Measurements from ENCODE around the gene CDYL2. TPM values are rescaled to one million over a fixed set of nuclear protein-coding genes. Genes with fewer than 3 reads are reported as not detected.

CDYL2 gene
- polyA plus RNA-seq, 1 of the 3 experiments (the other 2 are of a cell fraction), result 0.03 TPM

GRCh38 chr16:80556481-80556880 is 247.9 kb downstream of the CDYL2 start (continued):
- TF ChIP-seq GATA2 (CRISPR knock-in tag; IDR thresholded peaks at IDR 0.05), result no peak

DNA sequence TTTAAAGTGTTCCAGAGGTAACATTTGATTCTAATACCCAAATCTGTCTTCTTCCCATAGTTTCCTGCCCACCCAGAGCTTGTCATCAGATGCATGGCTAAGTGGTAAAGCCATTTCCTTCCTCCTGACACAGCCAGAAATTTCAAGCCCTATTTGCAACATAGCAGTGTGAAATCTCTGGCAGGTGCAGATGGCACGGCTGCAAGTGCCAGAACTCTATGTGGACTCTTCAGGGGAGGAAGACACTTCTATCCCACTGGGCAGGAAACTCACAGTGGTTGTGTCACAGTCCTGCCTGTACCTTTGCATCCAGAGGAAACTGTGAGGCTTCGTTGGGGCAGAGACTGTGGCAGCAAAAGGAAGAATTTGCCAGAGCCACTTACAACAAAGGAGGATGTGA is 250.4 kb downstream of the CDYL2 start:
- H3K27me3 ChIP-seq (ENCODE audit: insufficient read depth), result no peaks in the 10 kb centered on the region
- no peak overlapping the region for H2AFZ ChIP-seq (ENCODE audit: low read depth)
- no peaks in the 10 kb centered on the region for H3K36me3 ChIP-seq (replicated peaks in 1 of 2; ENCODE audit: control insufficient read depth in 1 of 2, insufficient read depth in 2 of 2, low read length in 1 of 2)
- H3K4me3 ChIP-seq (ENCODE audit: low read depth in 2 of 2, low read length in 1 of 2), result no peak overlapping the region
- no peak for DNase-seq
- H3K79me2 ChIP-seq (ENCODE audit: insufficient read depth), result no peaks in the 10 kb centered on the region
- no peak overlapping the region for H3K4me2 ChIP-seq
- H3F3A ChIP-seq (replicated peaks; ENCODE audit: insufficient read depth), result no peaks in the 10 kb centered on the region
- no peaks in the 10 kb centered on the region for H4K20me1 ChIP-seq (ENCODE audit: insufficient read depth)
- 0% methylated on average over 2 of the region's 2 CpGs for WGBS (ENCODE audit: low lambda C conversion rate)
- no peak overlapping the region for H3K9ac ChIP-seq
- no peak for TF ChIP-seq ELF1 (IDR thresholded peaks at IDR 0.05)
- no peak for TF ChIP-seq JUND (IDR thresholded peaks at IDR 0.05)
- TF ChIP-seq MEF2A (IDR thresholded peaks at IDR 0.05; ENCODE audit: borderline replicate concordance, low read depth), result no peak
- TF ChIP-seq NFIC (IDR thresholded peaks at IDR 0.05; ENCODE audit: borderline replicate concordance), result no peak
- POLR2A ChIA-PET, result no interaction called here
- H3K27ac ChIP-seq (ENCODE audit: low read depth in 2 of 2, low read length in 1 of 2), result no peak overlapping the region
- no peaks in the 10 kb centered on the region for H3K9me2 ChIP-seq
- no peaks in the 10 kb centered on the region for H3K4me1 ChIP-seq (ENCODE audit: control insufficient read depth in 1 of 2, insufficient read depth in 2 of 2, low read depth in 1 of 2, low read length in 1 of 2)
- no peaks in the 10 kb centered on the region for H3K9me3 ChIP-seq
- CTCF ChIA-PET, result no interaction called here

GRCh38 chr16:80552277-80552676 is 252.1 kb downstream of the CDYL2 start:
- Histone ChIP-seq H3K27me3 (ENCODE audit: insufficient read depth) (no peaks in the 10 kb centered on the region), H3K9ac (no peak overlapping the region), H4K20me1 (ENCODE audit: insufficient read depth) (no peaks in the 10 kb centered on the region), H3K79me2 (ENCODE audit: insufficient read depth) (no peaks in the 10 kb centered on the region), H3K4me3 (ENCODE audit: low read depth in 2 of 2, low read length in 1 of 2) (no peak overlapping the region), H3F3A (replicated peaks; ENCODE audit: insufficient read depth) (no peaks in the 10 kb centered on the region), H3K4me1 (ENCODE audit: control insufficient read depth in 1 of 2, insufficient read depth in 2 of 2, low read depth in 1 of 2, low read length in 1 of 2) (no peaks in the 10 kb centered on the region), H3K9me2 (no peaks in the 10 kb centered on the region), H3K36me3 (replicated peaks in 1 of 2; ENCODE audit: control insufficient read depth in 1 of 2, insufficient read depth in 2 of 2, low read length in 1 of 2) (no peaks in the 10 kb centered on the region), H3K9me3 (no peaks in the 10 kb centered on the region), H3K27ac (ENCODE audit: low read depth in 2 of 2, low read length in 1 of 2) (no peak overlapping the region), H3K4me2 (no peak overlapping the region), H2AFZ (ENCODE audit: low read depth) (no peak overlapping the region)
- POLR2A ChIA-PET, result no interaction called here
- TF ChIP-seq FOXJ3 (CRISPR knock-in tag; IDR thresholded peaks at IDR 0.05) (no peak), USF2 (IDR thresholded peaks at IDR 0.05; ENCODE audit: borderline replicate concordance, low read depth, low read length) (no peak), NFIC (IDR thresholded peaks at IDR 0.05; ENCODE audit: borderline replicate concordance) (no peak), POLR2AphosphoS5 (IDR thresholded peaks at IDR 0.05; ENCODE audit: low read depth, low read length) (no peak), EP300 (IDR thresholded peaks at IDR 0.05; ENCODE audit: borderline replicate concordance in 1 of 2, low read depth in 1 of 2, low read length in 1 of 2) (no peak), EZH2phosphoT487 (IDR thresholded peaks at IDR 0.05; ENCODE audit: borderline replicate concordance, low read depth) (no peak), GATA2 (CRISPR knock-in tag; IDR thresholded peaks at IDR 0.05) (no peak)
- TF ChIP-seq, protein P1, sequence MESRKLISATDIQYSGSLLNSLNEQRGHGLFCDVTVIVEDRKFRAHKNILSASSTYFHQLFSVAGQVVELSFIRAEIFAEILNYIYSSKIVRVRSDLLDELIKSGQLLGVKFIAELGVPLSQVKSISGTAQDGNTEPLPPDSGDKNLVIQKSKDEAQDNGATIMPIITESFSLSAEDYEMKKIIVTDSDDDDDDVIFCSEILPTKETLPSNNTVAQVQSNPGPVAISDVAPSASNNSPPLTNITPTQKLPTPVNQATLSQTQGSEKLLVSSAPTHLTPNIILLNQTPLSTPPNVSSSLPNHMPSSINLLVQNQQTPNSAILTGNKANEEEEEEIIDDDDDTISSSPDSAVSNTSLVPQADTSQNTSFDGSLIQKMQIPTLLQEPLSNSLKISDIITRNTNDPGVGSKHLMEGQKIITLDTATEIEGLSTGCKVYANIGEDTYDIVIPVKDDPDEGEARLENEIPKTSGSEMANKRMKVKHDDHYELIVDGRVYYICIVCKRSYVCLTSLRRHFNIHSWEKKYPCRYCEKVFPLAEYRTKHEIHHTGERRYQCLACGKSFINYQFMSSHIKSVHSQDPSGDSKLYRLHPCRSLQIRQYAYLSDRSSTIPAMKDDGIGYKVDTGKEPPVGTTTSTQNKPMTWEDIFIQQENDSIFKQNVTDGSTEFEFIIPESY (IDR thresholded peaks at IDR 0.05; ENCODE audit: borderline replicate concordance, low read depth), result no peak
- TF ChIP-seq, protein P2, sequence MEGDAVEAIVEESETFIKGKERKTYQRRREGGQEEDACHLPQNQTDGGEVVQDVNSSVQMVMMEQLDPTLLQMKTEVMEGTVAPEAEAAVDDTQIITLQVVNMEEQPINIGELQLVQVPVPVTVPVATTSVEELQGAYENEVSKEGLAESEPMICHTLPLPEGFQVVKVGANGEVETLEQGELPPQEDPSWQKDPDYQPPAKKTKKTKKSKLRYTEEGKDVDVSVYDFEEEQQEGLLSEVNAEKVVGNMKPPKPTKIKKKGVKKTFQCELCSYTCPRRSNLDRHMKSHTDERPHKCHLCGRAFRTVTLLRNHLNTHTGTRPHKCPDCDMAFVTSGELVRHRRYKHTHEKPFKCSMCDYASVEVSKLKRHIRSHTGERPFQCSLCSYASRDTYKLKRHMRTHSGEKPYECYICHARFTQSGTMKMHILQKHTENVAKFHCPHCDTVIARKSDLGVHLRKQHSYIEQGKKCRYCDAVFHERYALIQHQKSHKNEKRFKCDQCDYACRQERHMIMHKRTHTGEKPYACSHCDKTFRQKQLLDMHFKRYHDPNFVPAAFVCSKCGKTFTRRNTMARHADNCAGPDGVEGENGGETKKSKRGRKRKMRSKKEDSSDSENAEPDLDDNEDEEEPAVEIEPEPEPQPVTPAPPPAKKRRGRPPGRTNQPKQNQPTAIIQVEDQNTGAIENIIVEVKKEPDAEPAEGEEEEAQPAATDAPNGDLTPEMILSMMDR (IDR thresholded peaks at IDR 0.05), result no peak
- TF ChIP-seq, protein P3, sequence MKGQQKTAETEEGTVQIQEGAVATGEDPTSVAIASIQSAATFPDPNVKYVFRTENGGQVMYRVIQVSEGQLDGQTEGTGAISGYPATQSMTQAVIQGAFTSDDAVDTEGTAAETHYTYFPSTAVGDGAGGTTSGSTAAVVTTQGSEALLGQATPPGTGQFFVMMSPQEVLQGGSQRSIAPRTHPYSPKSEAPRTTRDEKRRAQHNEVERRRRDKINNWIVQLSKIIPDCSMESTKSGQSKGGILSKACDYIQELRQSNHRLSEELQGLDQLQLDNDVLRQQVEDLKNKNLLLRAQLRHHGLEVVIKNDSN (IDR thresholded peaks at IDR 0.05; ENCODE audit: borderline replicate concordance, low read depth), result no peak
- WGBS (ENCODE audit: low lambda C conversion rate), result 11% methylated on average over 4 of the region's 5 CpGs
- CTCF ChIA-PET, result interaction anchor here (0.7 kb wide), 1 partner anchor 23 kb away, joined by 3 read pairs; no protein-coding TSS in a partner anchor
- no peak for DNase-seq
